GM10847 (cell line): Measurements from ENCODE around the gene KLHL30.

Experiments used
- POLR2A ChIP-seq: IDR thresholded peaks from 2 replicates; pipeline ENCODE4 v1.6.1; 2011; ENCODE audit not compliant: insufficient read length; ENCODE audit errors: extremely low read depth

Gene KLHL30

GRCh38 chr2:238100049-238100820, 38.2 kb upstream of the KLHL30 start, which contains the start of gene ESPNL:
Gene ESPNL, plus strand, starts transcription at chr2:238100340. Its CDS starts 80 bp downstream, at chr2:238100420.
- no peak for TF ChIP-seq POLR2A

GRCh38 chr2:238100821-238101771, 37.4 kb upstream of the KLHL30 start:
- TF ChIP-seq POLR2A, result no peak

DNA sequence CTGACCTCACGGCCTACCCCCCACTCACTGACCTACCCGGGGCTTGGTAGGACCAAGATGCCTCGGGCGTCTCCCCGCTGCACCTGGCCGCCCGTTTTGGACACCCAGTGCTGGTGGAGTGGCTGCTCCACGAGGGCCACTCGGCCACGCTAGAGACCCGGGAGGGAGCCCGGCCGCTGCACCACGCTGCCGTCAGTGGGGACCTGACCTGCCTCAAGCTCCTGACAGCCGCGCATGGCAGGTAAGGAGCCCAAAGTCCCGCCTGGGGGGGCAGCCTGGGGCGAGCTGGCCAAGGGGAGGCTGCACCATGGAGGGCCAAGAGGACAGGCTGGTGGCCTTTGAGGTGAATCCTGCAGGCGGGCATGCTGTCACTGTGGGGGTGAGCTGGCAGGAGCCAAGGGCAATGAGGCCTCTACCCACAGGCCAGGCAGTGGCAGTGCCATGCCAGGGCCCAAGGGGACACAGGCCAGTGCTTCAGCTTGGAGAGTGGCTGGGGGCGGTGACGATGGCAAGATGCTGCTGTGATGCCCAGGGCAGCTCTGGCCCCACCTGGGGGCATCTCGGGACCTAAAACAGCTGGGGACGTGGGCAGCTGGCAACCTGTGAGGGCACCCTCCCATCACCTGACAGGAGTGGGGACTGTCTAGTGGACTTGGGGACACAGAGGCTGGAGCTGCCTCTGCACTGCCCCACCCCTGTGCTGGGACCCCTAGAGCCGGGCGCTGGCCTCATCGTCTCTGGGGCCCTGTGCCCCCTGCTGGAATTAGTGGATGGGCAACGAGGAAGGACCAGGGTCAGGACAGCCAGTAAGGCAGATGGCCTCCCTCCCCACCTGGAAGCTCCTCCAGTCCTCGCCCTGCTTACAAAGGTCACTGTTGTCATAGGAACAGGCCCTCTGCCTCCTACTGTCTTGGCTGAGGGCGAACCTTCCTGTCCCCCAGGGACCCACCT, 36.3 kb upstream of the KLHL30 start:
- TF ChIP-seq POLR2A, result no peak

GRCh38 chr2:238102865-238103264, 35.6 kb upstream of the KLHL30 start:
- TF ChIP-seq POLR2A, result no peak

GRCh38 chr2:238103465-238104225, 34.8 kb upstream of the KLHL30 start:
- no peak for TF ChIP-seq POLR2A

- no peak for TF ChIP-seq POLR2A
These were observed 34.2 kb upstream of the KLHL30 start for GRCh38 chr2:238104226-238104690.

GRCh38 chr2:238104691-238105371, 33.6 kb upstream of the KLHL30 start:
- no peak for TF ChIP-seq POLR2A

DNA sequence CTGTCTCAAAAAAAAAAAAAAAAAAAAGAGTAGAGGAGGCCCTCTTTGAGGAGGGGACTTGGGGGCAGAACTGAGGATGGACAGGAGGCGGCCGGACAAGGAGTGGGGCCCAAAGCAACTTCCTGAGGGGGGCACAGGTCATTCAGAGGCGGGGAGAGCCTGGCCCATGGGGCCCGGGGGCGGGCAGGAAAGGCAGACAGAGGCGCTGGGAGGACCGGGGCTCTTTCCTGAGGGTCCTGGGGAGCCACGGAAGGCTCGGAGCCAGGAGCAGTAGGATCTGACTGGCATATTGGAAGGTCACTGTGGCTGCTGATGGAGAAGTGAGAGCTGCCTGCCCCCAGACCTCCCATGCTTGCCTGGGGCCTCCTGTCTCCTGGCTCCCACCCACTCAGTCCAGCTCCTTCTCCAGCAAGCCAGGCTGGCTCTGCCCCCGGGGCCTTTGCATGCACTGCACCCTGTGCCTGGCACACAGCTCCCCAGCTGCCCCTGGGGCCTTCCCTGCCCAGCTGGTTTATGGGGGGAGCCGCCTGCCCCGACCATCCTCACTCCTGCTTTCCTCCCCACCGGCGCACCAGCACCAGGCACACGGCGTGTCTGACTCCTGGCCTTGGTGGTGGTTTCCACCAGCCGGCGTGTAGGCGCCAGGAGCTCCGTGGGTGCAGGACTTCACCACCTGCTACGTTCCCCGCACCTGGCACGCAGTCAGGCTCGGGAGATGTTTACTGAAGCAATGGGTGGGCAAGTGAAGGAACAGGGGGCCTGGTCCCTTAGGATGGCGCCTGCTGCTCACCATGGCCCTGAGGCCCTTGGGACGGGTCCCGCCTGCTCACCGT, 32.7 kb upstream of the KLHL30 start:
- no peak for TF ChIP-seq POLR2A

- no peak for TF ChIP-seq POLR2A
These were observed 32.1 kb upstream of the KLHL30 start for GRCh38 chr2:238106339-238106697.

- TF ChIP-seq POLR2A, result no peak
These were observed 31.6 kb upstream of the KLHL30 start for GRCh38 chr2:238106698-238107524.

- no peak for TF ChIP-seq POLR2A
These were observed 30.7 kb upstream of the KLHL30 start for GRCh38 chr2:238107525-238108422.
